ENCODE measurements around the gene PPCDC. TPM values are rescaled to one million over a fixed set of nuclear protein-coding genes. Genes with fewer than 3 reads are reported as not detected.

Gene PPCDC
- polyA plus RNA-seq, 1 of the 3 experiments (the other 2 are of a cell fraction): 19.8 TPM

GRCh38 chr15:75038231-75038630 lies 14.8 kb downstream of the PPCDC start:
- Histone ChIP-seq H3K27ac (ENCODE audit: low read depth in 2 of 2, low read length in 1 of 2) (no peak overlapping the region), H3K9me2 (no peaks in the 10 kb centered on the region), H2AFZ (ENCODE audit: low read depth) (no peak overlapping the region), H3K4me1 (ENCODE audit: control insufficient read depth in 1 of 2, insufficient read depth in 2 of 2, low read depth in 1 of 2, low read length in 1 of 2) (peaks cover 5 to 7% of the 10 kb centered on the region in 2 experiments; a peak in 3 of 4 replicates), H3K9ac (no peak overlapping the region), H3K36me3 (replicated peaks in 1 of 2; ENCODE audit: control insufficient read depth in 1 of 2, insufficient read depth in 2 of 2, low read length in 1 of 2) (no peaks in the 10 kb centered on the region), H3K9me3 (no peaks in the 10 kb centered on the region), H3K27me3 (ENCODE audit: insufficient read depth) (no peaks in the 10 kb centered on the region), H3K4me3 (ENCODE audit: low read depth in 2 of 2, low read length in 1 of 2) (no peak overlapping the region), H4K20me1 (ENCODE audit: insufficient read depth) (no peaks in the 10 kb centered on the region), H3K79me2 (ENCODE audit: insufficient read depth) (no peaks in the 10 kb centered on the region), H3K4me2 (no peak overlapping the region), H3F3A (replicated peaks; ENCODE audit: insufficient read depth) (no peaks in the 10 kb centered on the region)
- TF ChIP-seq SMC3 (IDR thresholded peaks at IDR 0.05; ENCODE audit: low read depth, low read length): no peak
- no peak for TF ChIP-seq POLR2AphosphoS5 (IDR thresholded peaks at IDR 0.05; ENCODE audit: low read depth, low read length)
- TF ChIP-seq TCF12 (IDR thresholded peaks at IDR 0.05): no peak
- TF ChIP-seq MAX (IDR thresholded peaks at IDR 0.05; ENCODE audit: low read depth): no peak
- TF ChIP-seq FOXM1 (IDR thresholded peaks at IDR 0.05; ENCODE audit: low read depth): no peak
- TF ChIP-seq NFIC (IDR thresholded peaks at IDR 0.05; ENCODE audit: borderline replicate concordance): no peak
- no peak for TF ChIP-seq IRF3 (IDR thresholded peaks at IDR 0.05; ENCODE audit: low read depth, low read length)
- no peak for TF ChIP-seq GATA2 (CRISPR knock-in tag; IDR thresholded peaks at IDR 0.05)
- TF ChIP-seq CTCF (IDR thresholded peaks at IDR 0.05): no peak
- TF ChIP-seq GABPA (IDR thresholded peaks at IDR 0.05; ENCODE audit: low read depth): no peak
- TF ChIP-seq FOXJ3 (CRISPR knock-in tag; IDR thresholded peaks at IDR 0.05): no peak
- TF ChIP-seq USF2 (IDR thresholded peaks at IDR 0.05; ENCODE audit: borderline replicate concordance, low read depth, low read length): no peak
- no peak for TF ChIP-seq ELF1 (IDR thresholded peaks at IDR 0.05)
- TF ChIP-seq MEF2A (IDR thresholded peaks at IDR 0.05; ENCODE audit: borderline replicate concordance, low read depth): no peak
- TF ChIP-seq EP300 (IDR thresholded peaks at IDR 0.05; ENCODE audit: borderline replicate concordance in 1 of 2, low read depth in 1 of 2, low read length in 1 of 2): no peak
- ChIA-PET CTCF (interaction anchor here (3.8 kb wide), 1 partner anchor 9 kb away, joined by 19 read pairs; no protein-coding TSS in a partner anchor), POLR2A (no interaction called here)
- 80% methylated on average over 3 of the region's 3 CpGs for WGBS (ENCODE audit: low lambda C conversion rate)
- DNase-seq: no peak
